PC-3 (cell line): Measurements from ENCODE around the gene CNOT6L. TPM values are rescaled to one million over a fixed set of nuclear protein-coding genes. Genes with fewer than 3 reads are reported as not detected.

ENCODE experiments used
- ATAC-seq: fragments of 200-7000 bp; cut with Tn5 transposase; 2 replicates; pipeline ENCODE4 v1.9.1; 2020; ENCODE audit warnings: mild to moderate bottlenecking, moderate library complexity
- BruUV-seq: library from RNA; stranded (reverse); fragments of 400-500 nt; replicated peaks from 2 replicates; lab custom pipeline; 2021; lab: Mats Ljungman, UMichigan
- CTCF ChIA-PET: fragments of 300-600 bp; sonication (Branson Sonifier 250); formaldehyde crosslinking; loops from one replicate; lab custom pipeline; 2022; ENCODE audit warnings: antibody characterized with exemption; lab: Charles Lee
- POLR2A ChIA-PET: fragments of 300-600 bp; sonication (Branson Sonifier 250); formaldehyde crosslinking; loops from one replicate; lab custom pipeline; 2022; ENCODE audit warnings: antibody characterized with exemption; ENCODE audit not compliant: unreplicated experiment; lab: Charles Lee
- DNase-seq: peaks from one replicate; pipeline ENCODE4 v3.0.0-alpha.2; 2015
- H2AFZ ChIP-seq: fragments of 300-600 bp; sonication (generic); 2 replicates; pipeline ENCODE4 v1.6.0; 2016; ENCODE audit warnings: antibody characterized with exemption, low read length
- H3F3A ChIP-seq: fragments of 300-600 bp; sonication (generic); one replicate; pipeline ENCODE4 v1.6.0; 2017; ENCODE audit warnings: antibody characterized with exemption, low read length, control low read depth, mild to moderate bottlenecking; ENCODE audit not compliant: unreplicated experiment
- H3K27ac ChIP-seq: fragments of 300-600 bp; sonication (generic); 2 replicates; pipeline ENCODE4 v1.5.1; 2016; ENCODE audit warnings: mild to moderate bottlenecking, low read length
- H3K27me3 ChIP-seq: fragments of 300-600 bp; sonication (generic); 2 replicates; pipeline ENCODE4 v1.6.1; 2016; ENCODE audit warnings: low read length, mixed read lengths
- H3K36me3 ChIP-seq: fragments of 300-600 bp; sonication (generic); 2 replicates; pipeline ENCODE4 v1.6.1; 2016; ENCODE audit warnings: low read depth, mixed run types, low read length, mixed read lengths
- H3K4me1 ChIP-seq: fragments of 300-600 bp; sonication (generic); 2 replicates; pipeline ENCODE4 v1.5.1; 2016; ENCODE audit warnings: low read length; ENCODE audit not compliant: insufficient read depth
- H3K4me2 ChIP-seq: fragments of 300-600 bp; sonication (generic); 2 replicates; pipeline ENCODE4 v1.6.0; 2016; ENCODE audit warnings: low read length
- H3K4me3 ChIP-seq: fragments of 300-600 bp; sonication (generic); 2 replicates; pipeline ENCODE4 v1.5.1; 2016; ENCODE audit warnings: mild to moderate bottlenecking, low read length, mixed read lengths
- H3K79me2 ChIP-seq: fragments of 300-600 bp; sonication (generic); 2 replicates; pipeline ENCODE4 v1.6.1; 2017; ENCODE audit warnings: low read length, mixed read lengths
- H3K9ac ChIP-seq: fragments of 300-600 bp; sonication (generic); 2 replicates; pipeline ENCODE4 v1.6.0; 2016; ENCODE audit warnings: mild to moderate bottlenecking, low read length
- H3K9me2 ChIP-seq: fragments of 300-600 bp; sonication (generic); replicated peaks from 2 replicates; pipeline ENCODE4 v1.6.1; 2016; ENCODE audit warnings: mixed run types, low read length, mixed read lengths
- H3K9me3 ChIP-seq: fragments of 300-600 bp; sonication (generic); 2 replicates; pipeline ENCODE4 v1.6.1; 2016; ENCODE audit warnings: low read length, mixed read lengths
- H4K20me1 ChIP-seq: fragments of 300-600 bp; sonication (generic); 2 replicates; pipeline ENCODE4 v1.6.1; 2016; ENCODE audit warnings: low read length, mixed read lengths
- CTCF ChIP-seq: fragments of 300-600 bp; sonication (generic); conservative IDR thresholded peaks from 2 replicates; pipeline ENCODE4 v1.5.1; 2017; ENCODE audit warnings: antibody characterized with exemption, low read depth, mild to moderate bottlenecking, low read length
- EZH2 ChIP-seq: fragments of 300-600 bp; sonication (generic); IDR thresholded peaks from one replicate; pipeline ENCODE4 v1.6.1; 2017; ENCODE audit warnings: antibody characterized with exemption, mild to moderate bottlenecking, low read length; ENCODE audit not compliant: unreplicated experiment
- EZH2phosphoT487 ChIP-seq: fragments of 300-600 bp; sonication (generic); IDR thresholded peaks from 2 replicates; pipeline ENCODE4 v1.6.1; 2018; ENCODE audit warnings: mild to moderate bottlenecking, antibody characterized with exemption, low read length, borderline replicate concordance
- intact Hi-C: fragments of 100-400 bp; cut with micrococcal nuclease; formaldehyde crosslinking; loops from 2 replicates; pipeline ENCODE4 v1.9.0; 2023
- total RNA-seq: library from RNA; depleted of rRNA; stranded (reverse); fragments of >200 nt; gene quantifications from 2 replicates; pipeline ENCODE4 v1.2.3, GENCODE V29; 2014

Gene CNOT6L
- total RNA-seq, 1 experiment from 2014 or later = 2.6 TPM

DNA sequence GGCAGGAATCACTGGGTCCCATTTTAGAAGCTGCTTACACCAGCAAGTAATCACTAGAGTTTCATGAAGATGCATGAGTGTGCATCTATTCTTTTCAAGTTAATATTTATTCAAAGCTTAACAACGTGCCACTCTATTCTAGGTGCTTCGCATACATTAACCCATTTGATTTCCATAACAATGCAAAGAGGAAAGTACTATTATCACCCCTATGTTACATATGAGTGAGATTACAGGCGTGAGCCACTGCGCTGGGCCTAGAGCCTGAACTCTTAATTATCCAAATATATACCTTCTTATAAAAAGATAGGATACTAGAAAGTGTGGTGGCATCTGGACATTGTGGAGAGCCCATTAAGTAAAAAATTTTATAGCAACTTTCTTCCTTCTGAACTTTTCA lies 148.1 kb downstream of the CNOT6L start:
- BruUV-seq = no TSS peak
- Histone ChIP-seq H3K9ac (no peak overlapping the region), H3K79me2 (no peaks in the 10 kb centered on the region), H3K36me3 (no peaks in the 10 kb centered on the region), H4K20me1 (no peaks in the 10 kb centered on the region), H3K4me3 (no peak overlapping the region), H3F3A (no peaks in the 10 kb centered on the region), H3K9me2 (no peaks in the 10 kb centered on the region), H3K4me2 (no peak overlapping the region), H3K9me3 (no peaks in the 10 kb centered on the region), H3K4me1 (no peaks in the 10 kb centered on the region), H3K27ac (no peak overlapping the region), H3K27me3 (no peaks in the 10 kb centered on the region), H2AFZ (no peak overlapping the region)
- DNase-seq (no peak), ATAC-seq (no peak)
- intact Hi-C loops = no loop called here
- TF ChIP-seq CTCF = no peak
- POLR2A ChIA-PET = no interaction called here
- CTCF ChIA-PET = no interaction called here

GRCh38 chr4:77669946-77670590 lies 149.1 kb downstream of the CNOT6L start:
- CTCF ChIA-PET = no interaction called here
- no peak overlapping the region for H3K4me2 ChIP-seq
- H3K9ac ChIP-seq = no peak overlapping the region
- no peaks in the 10 kb centered on the region for H3K9me2 ChIP-seq
- H3K9me3 ChIP-seq = no peaks in the 10 kb centered on the region
- no peak overlapping the region for H3K27ac ChIP-seq
- no peak for TF ChIP-seq EZH2
- no peak for TF ChIP-seq CTCF
- no peak for TF ChIP-seq EZH2phosphoT487
- H3K4me1 ChIP-seq = peaks cover 6% of the 10 kb centered on the region; the same call in 1 of the 2 replicates
- H3K36me3 ChIP-seq = no peaks in the 10 kb centered on the region
- no peak for DNase-seq
- intact Hi-C loops = no loop called here
- POLR2A ChIA-PET = interaction anchor here (0.6 kb wide), 1 partner anchor 302 kb away, joined by 3 read pairs; no protein-coding TSS in a partner anchor
- H4K20me1 ChIP-seq = no peaks in the 10 kb centered on the region
- no peak overlapping the region for H2AFZ ChIP-seq
- no peaks in the 10 kb centered on the region for H3K79me2 ChIP-seq
- BruUV-seq = no TSS peak
- no peaks in the 10 kb centered on the region for H3K27me3 ChIP-seq
- ATAC-seq = no peak
- H3K4me3 ChIP-seq = no peak overlapping the region
- no peaks in the 10 kb centered on the region for H3F3A ChIP-seq

GRCh38 chr4:77665381-77666069 lies 153.6 kb downstream of the CNOT6L start:
- ChIA-PET POLR2A (no interaction called here), CTCF (no interaction called here)
- H3K27ac ChIP-seq = no peak overlapping the region
- no peak overlapping the region for H3K4me2 ChIP-seq
- H2AFZ ChIP-seq = no peak overlapping the region
- DNase-seq (peak; percentile 20), ATAC-seq (no peak)
- H3K4me3 ChIP-seq = no peak overlapping the region
- H3K79me2 ChIP-seq = no peaks in the 10 kb centered on the region
- no TSS peak for BruUV-seq
- no peaks in the 10 kb centered on the region for H3K9me2 ChIP-seq
- H3K27me3 ChIP-seq = no peaks in the 10 kb centered on the region
- no peak for TF ChIP-seq EZH2phosphoT487
- TF ChIP-seq CTCF = no peak
- TF ChIP-seq EZH2 = no peak
- no peaks in the 10 kb centered on the region for H4K20me1 ChIP-seq
- peaks cover 6% of the 10 kb centered on the region; the same call in 1 of the 2 replicates for H3K4me1 ChIP-seq
- H3K9ac ChIP-seq = no peak overlapping the region
- no peaks in the 10 kb centered on the region for H3K36me3 ChIP-seq
- no peaks in the 10 kb centered on the region for H3K9me3 ChIP-seq
- no peaks in the 10 kb centered on the region for H3F3A ChIP-seq
- intact Hi-C loops = no loop called here
